H1 (cell line): ENCODE measurements around the gene ADM2. TPM values are rescaled to one million over a fixed set of nuclear protein-coding genes. Genes with fewer than 3 reads are reported as not detected.

ENCODE experiments used
- CTCF ChIA-PET: fragments of 300-600 bp; sonication (Branson Sonifier 250); formaldehyde crosslinking; loops from one replicate; lab custom pipeline; 2021; ENCODE audit not compliant: partially characterized antibody; lab: Charles Lee
- POLR2A ChIA-PET: fragments of 300-600 bp; sonication (Branson Sonifier 250); formaldehyde crosslinking; loops from one replicate; lab custom pipeline; 2021; ENCODE audit warnings: inconsistent platforms; ENCODE audit not compliant: partially characterized antibody; lab: Charles Lee
- DNase-seq, 2 experiments: peaks; one replicate each; pipeline versions ENCODE4 v3.0.0 to v3.0.0-alpha.2; 2010 to 2022; ENCODE audit warnings: low spot score in 2 of 2, low read depth in 1 of 2, mixed read lengths in 1 of 2
- FAIRE-seq: peaks from 2 replicates; lab custom pipeline; 2011; peaks lifted over from hg19 to GRCh38; lab: Jason Lieb, UNC
- H2AFZ ChIP-seq: 2 replicates; pipeline ENCODE4 v1.8.1; 2012; ENCODE audit warnings: low read length, inconsistent platforms
- H2AK5ac ChIP-seq: 2 replicates; pipeline ENCODE4 v1.6.1; 2013; ENCODE audit warnings: low read depth, low read length
- H2BK120ac ChIP-seq: replicated peaks from 2 replicates; pipeline ENCODE3; 2013; ENCODE audit warnings: low read depth, low read length, inconsistent platforms
- H2BK12ac ChIP-seq: 2 replicates; pipeline ENCODE4 v1.6.1; 2013; ENCODE audit warnings: low read depth, low read length
- H2BK15ac ChIP-seq: 2 replicates; pipeline ENCODE4 v1.6.1; 2013; ENCODE audit warnings: low read length
- H2BK20ac ChIP-seq: 2 replicates; pipeline ENCODE4 v1.6.1; 2013; ENCODE audit warnings: low read length
- H2BK5ac ChIP-seq: 2 replicates; pipeline ENCODE4 v1.6.1; 2013; ENCODE audit warnings: low read depth, low read length
- H3K14ac ChIP-seq: 2 replicates; pipeline ENCODE4 v1.6.1; 2013; ENCODE audit warnings: inconsistent platforms; ENCODE audit not compliant: insufficient read length
- H3K18ac ChIP-seq: 2 replicates; pipeline ENCODE4 v1.6.1; 2013; ENCODE audit warnings: low read length; ENCODE audit errors: extremely low read depth
- H3K23ac ChIP-seq: 2 replicates; pipeline ENCODE4 v1.6.1; 2013; ENCODE audit warnings: inconsistent platforms; ENCODE audit not compliant: insufficient read length
- H3K23me2 ChIP-seq: 2 replicates; pipeline ENCODE4 v1.6.1; 2013; ENCODE audit warnings: low read depth, low read length
- H3K27ac ChIP-seq: 2 replicates; pipeline ENCODE4 v1.6.1; 2011; ENCODE audit warnings: low read depth, low read length, inconsistent platforms
- H3K27me3 ChIP-seq, 4 experiments: replicated peaks in 1 of 4; 1 replicate in 1 of 4; 2 replicates in 3 of 4; pipeline versions ENCODE4 v1.6.1 to v1.8.1; 2011 to 2013; ENCODE audit warnings: low read length in 3 of 4, mild to moderate bottlenecking in 3 of 4, inconsistent platforms in 2 of 4, mixed read lengths in 2 of 4, moderate library complexity in 1 of 4; ENCODE audit not compliant: control insufficient read depth in 3 of 4, insufficient read depth in 3 of 4; ENCODE audit errors: extremely low read depth in 1 of 4
- H3K36me3 ChIP-seq, 4 experiments: 2 replicates each; pipeline versions ENCODE4 v1.6.1 to v1.8.1; 2011 to 2013; ENCODE audit warnings: mild to moderate bottlenecking in 4 of 4, low read length in 3 of 4, moderate library complexity in 2 of 4, control low read depth in 1 of 4, inconsistent platforms in 1 of 4; ENCODE audit not compliant: insufficient read depth in 4 of 4, control insufficient read depth in 2 of 4
- H3K4ac ChIP-seq: replicated peaks from 2 replicates; pipeline ENCODE3; 2013; ENCODE audit warnings: low read length, low read depth, mixed read lengths, inconsistent platforms; ENCODE audit not compliant: insufficient read length
- H3K4me1 ChIP-seq, 4 experiments: replicated peaks in 1 of 4; 1 replicate in 1 of 4; 2 replicates in 3 of 4; pipeline versions ENCODE4 v1.6.1 to v1.8.1; 2011 to 2013; ENCODE audit warnings: low read length in 3 of 4, inconsistent platforms in 2 of 4, mixed read lengths in 1 of 4; ENCODE audit not compliant: insufficient read depth in 4 of 4, control insufficient read depth in 3 of 4
- H3K4me2 ChIP-seq, 2 experiments: 2 replicates each; pipeline versions ENCODE4 v1.6.1 to v1.8.1; 2011 to 2013; ENCODE audit warnings: low read depth in 2 of 2, low read length in 2 of 2, control low read depth in 1 of 2, inconsistent platforms in 1 of 2, mild to moderate bottlenecking in 1 of 2; ENCODE audit not compliant: insufficient read depth in 1 of 2
- H3K4me3 ChIP-seq, 4 experiments: fragments of 200-600, 300-600 bp in 1 of 4; sonication (generic), shearing (Covaris generic), sonication (Bioruptor Twin) in 1 of 4; 2 replicates each; pipeline versions ENCODE4 v1.5.1 to v1.8.1; 2011 to 2016; ENCODE audit warnings: low read length in 4 of 4, low read depth in 3 of 4, control low read depth in 2 of 4, inconsistent platforms in 2 of 4, mild to moderate bottlenecking in 2 of 4, mixed read lengths in 1 of 4, moderate library complexity in 1 of 4; ENCODE audit not compliant: insufficient read depth in 2 of 4; ENCODE audit errors: extremely low read depth in 1 of 4
- H3K56ac ChIP-seq: replicated peaks from 2 replicates; pipeline ENCODE3; 2013; ENCODE audit warnings: low read depth, mild to moderate bottlenecking, mixed read lengths, low read length, inconsistent platforms; ENCODE audit not compliant: insufficient read length
- H3K79me1 ChIP-seq: 2 replicates; pipeline ENCODE4 v1.6.1; 2013; ENCODE audit warnings: low read depth, low read length, control low read depth
- H3K79me2 ChIP-seq, 2 experiments: 2 replicates each; pipeline versions ENCODE4 v1.6.1 to v1.8.1; 2012 to 2013; ENCODE audit warnings: low read length in 2 of 2, mild to moderate bottlenecking in 2 of 2, inconsistent platforms in 1 of 2; ENCODE audit not compliant: insufficient read depth in 2 of 2, control insufficient read depth in 1 of 2
- H3K9ac ChIP-seq, 4 experiments: replicated peaks in 1 of 4; 1 replicate in 1 of 4; 2 replicates in 3 of 4; pipeline versions ENCODE4 v1.6.1 to v1.8.1; 2011 to 2013; ENCODE audit warnings: low read depth in 3 of 4, low read length in 3 of 4, control low read depth in 2 of 4, mild to moderate bottlenecking in 2 of 4, moderate library complexity in 2 of 4, inconsistent platforms in 1 of 4; ENCODE audit errors: extremely low read depth in 1 of 4
- H3K9me3 ChIP-seq, 2 experiments: 2 replicates each; pipeline versions ENCODE4 v1.6.1 to v1.8.1; 2012 to 2013; ENCODE audit warnings: mild to moderate bottlenecking in 2 of 2, moderate library complexity in 2 of 2, control low read depth in 1 of 2, inconsistent platforms in 1 of 2, low read depth in 1 of 2, low read length in 1 of 2, mixed read lengths in 1 of 2; ENCODE audit not compliant: insufficient read depth in 2 of 2
- H4K20me1 ChIP-seq, 2 experiments: replicated peaks in 1 of 2; 2 replicates each; pipeline versions ENCODE3 to v1.8.1; 2011 to 2013; ENCODE audit warnings: inconsistent platforms in 2 of 2, low read length in 2 of 2, mild to moderate bottlenecking in 1 of 2; ENCODE audit not compliant: insufficient read depth in 2 of 2, control insufficient read depth in 1 of 2
- H4K5ac ChIP-seq: 2 replicates; pipeline ENCODE4 v1.6.1; 2013; ENCODE audit warnings: low read length, low read depth, mixed read lengths, inconsistent platforms; ENCODE audit not compliant: insufficient read length
- H4K8ac ChIP-seq: 2 replicates; pipeline ENCODE4 v1.8.0; 2013; ENCODE audit warnings: mild to moderate bottlenecking, moderate library complexity, low read length, inconsistent platforms; ENCODE audit not compliant: insufficient read depth; ENCODE audit errors: extremely low read depth
- H4K91ac ChIP-seq: replicated peaks from 2 replicates; pipeline ENCODE3; 2013; ENCODE audit warnings: low read length, mixed read lengths, inconsistent platforms; ENCODE audit not compliant: insufficient read length
- HDAC2 ChIP-seq, 2 experiments: fragments of 300-600 bp in 1 of 2; sonication (generic) in 1 of 2; IDR thresholded peaks; 2 replicates each; pipeline ENCODE4 v1.6.1; 2011 to 2012; ENCODE audit warnings: low read depth in 2 of 2, low read length in 2 of 2, mild to moderate bottlenecking in 2 of 2, moderate library complexity in 2 of 2, borderline replicate concordance in 1 of 2, inconsistent platforms in 1 of 2
- KDM5A ChIP-seq: fragments of 200-600 bp; IDR thresholded peaks from 2 replicates; pipeline ENCODE4 v1.7.1; 2012; ENCODE audit warnings: mild to moderate bottlenecking, low read length, inconsistent platforms, mixed read lengths
- SP1 ChIP-seq: IDR thresholded peaks from 2 replicates; pipeline ENCODE4 v1.6.1; 2011; ENCODE audit warnings: low read depth, low read length
- WGBS, 2 experiments: shearing (Covaris generic) in 1 of 2; methylation state at CpG; one replicate each; pipeline versions ENCODE4 v1.1.6 to v1.1.7; 2013 to 2015; ENCODE audit warnings: low lambda C conversion rate in 2 of 2, mixed read lengths in 2 of 2, inconsistent platforms in 1 of 2, low coverage in 1 of 2, missing lambda C conversion rate in 1 of 2; ENCODE audit not compliant: insufficient replicate concordance in 2 of 2, insufficient coverage in 1 of 2, insufficient read length in 1 of 2; ENCODE audit errors: extremely low coverage in 1 of 2, missing lambda C conversion rate in 1 of 2; 5-methylcytosine and 5-hydroxymethylcytosine counted together
- polyA plus RNA-seq, 7 experiments: library from polyadenylated mRNA; depleted of rRNA in 3 of 7; stranded (reverse) in 5 of 7; unstranded in 2 of 7; fragments of >200 nt in 5 of 7; fragments of 200-250 nt in 2 of 7; gene quantifications; 1 replicate in 5 of 7; 2 replicates in 1 of 7; 4 replicates in 1 of 7; pipeline versions ENCODE4 v1.2.1 to v1.2.3, GENCODE V29; 2011 to 2013; ENCODE audit warnings: missing spikeins in 2 of 7, mixed read lengths in 2 of 7
- total RNA-seq: library from RNA; stranded (reverse); fragmentation: NEBNext Ultra II Directional; extraction: Animal tissue kit (Norgen Biotek cat#: 25700); gene quantifications from 2 replicates; pipeline ENCODE4 v1.2.1, GENCODE V29; 2021

Gene ADM2
- total and polyA plus RNA-seq, 2 of the 8 experiments (the other 6 are each of a cell fraction or from before 2014, with no cell fraction given) = 3.3 to 7.5 TPM

DNA sequence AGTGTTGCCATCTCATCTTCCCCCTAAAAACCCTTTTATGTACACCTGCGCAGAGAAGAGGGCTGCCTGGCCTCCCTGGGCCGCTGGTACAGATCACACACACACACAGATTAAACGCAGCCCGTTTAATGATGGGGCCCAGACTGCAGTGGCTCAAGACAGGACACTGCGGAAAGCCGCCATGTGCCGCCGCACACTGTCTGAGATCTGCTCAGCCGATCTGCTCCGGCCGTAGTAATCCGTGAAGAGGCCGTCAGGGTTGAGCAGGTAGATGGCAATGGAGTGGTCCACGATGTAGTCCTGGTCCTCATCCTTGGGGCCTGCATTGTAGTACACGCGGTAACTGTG is 42.1 kb downstream of the ADM2 start:
- Histone ChIP-seq H3K14ac (no peak overlapping the region), H4K91ac (no peak overlapping the region), H3K56ac (no peak overlapping the region), H4K5ac (no peak overlapping the region), H2BK120ac (no peak overlapping the region), H2BK15ac (no peak overlapping the region), H3K27ac (no peak overlapping the region), H3K4ac (no peak overlapping the region), H2BK20ac (no peak overlapping the region), H3K9me3 (no peaks in the 10 kb centered on the region), H2AFZ (no peak overlapping the region), H3K36me3 (peaks cover 4 to 25% (median 16%) of the 10 kb centered on the region in 4 experiments; a peak in 7 of 8 replicates), H2BK5ac (no peak overlapping the region), H3K23me2 (peaks cover 17% of the 10 kb centered on the region; the same call in 1 of the 2 replicates), H3K79me2 (no peaks in the 10 kb centered on the region), H3K18ac (no peak overlapping the region), H4K8ac (0 out of 2 replicates have a peak overlapping the region, but pooled peaks have one; percentile 0), H3K79me1 (no peaks in the 10 kb centered on the region), H3K4me1 (peaks cover 0 to 11% (median 6%) of the 10 kb centered on the region in 4 experiments; a peak in 5 of 7 replicates), H2AK5ac (no peak overlapping the region), H3K23ac (no peak overlapping the region), H2BK12ac (no peak overlapping the region), H3K27me3 (peaks cover 3 to 18% (median 12%) of the 10 kb centered on the region in 4 experiments; a peak in 6 of 7 replicates), H3K9ac (no peak overlapping the region), H3K4me3 (no peak overlapping the region), H4K20me1 (peaks cover 5 to 18% of the 10 kb centered on the region in 2 experiments), H3K4me2 (no peak overlapping the region)
- no peak for DNase-seq
- ChIA-PET CTCF (no interaction called here), POLR2A (interaction anchor here (0.7 to 1.0 kb wide), 2 partner anchors 12 to 16 kb away, joined by 3 to 4 read pairs; partner anchors contain the start of genes LMF2 and NCAPH2)
- no peak for FAIRE-seq
- 92% methylated on average over 16 of the region's 16 CpGs; no CpG with 5 or more reads in 1 of the 2 experiments for WGBS, 2 experiments
- TF ChIP-seq HDAC2 (IDR thresholded peaks at IDR 0.05; ENCODE audit: borderline replicate concordance in 1 of 2, low read depth in 2 of 2, low read length in 2 of 2) (no peak), KDM5A (no peak), SP1 (no peak)
